HepG2 (cell line): Measurements from ENCODE around the gene BBS1. TPM values are rescaled to one million over a fixed set of nuclear protein-coding genes. Genes with fewer than 3 reads are reported as not detected.

Experiments
- ATRX ChIP-seq: sonication (generic); formaldehyde crosslinking; IDR thresholded peaks from 2 replicates; pipeline ENCODE4 v1.4.0; 2020; ENCODE audit warnings: missing genetic modification reagents, borderline replicate concordance
- E2F1 ChIP-seq: sonication (generic); formaldehyde crosslinking; IDR thresholded peaks from 2 replicates; pipeline ENCODE4 v1.5.0; 2020; ENCODE audit warnings: missing genetic modification reagents
- EEA1 ChIP-seq: sonication (generic); formaldehyde crosslinking; IDR thresholded peaks from 2 replicates; pipeline ENCODE4 v1.5.1; 2020; ENCODE audit warnings: mild to moderate bottlenecking, missing genetic modification reagents, borderline replicate concordance
- EED ChIP-seq: sonication (generic); formaldehyde crosslinking; IDR thresholded peaks from 2 replicates; pipeline ENCODE4 v1.5.0; 2020; ENCODE audit warnings: mild to moderate bottlenecking, missing genetic modification reagents
- EHMT2 ChIP-seq: fragments of 200-600 bp; sonication (generic); IDR thresholded peaks from 2 replicates; pipeline ENCODE4 v1.7.0; 2017; ENCODE audit warnings: antibody characterized with exemption, low read depth, low read length, borderline replicate concordance
- JUNB ChIP-seq: sonication (generic); formaldehyde crosslinking; IDR thresholded peaks from 2 replicates; pipeline ENCODE4 v1.8.0; 2022; ENCODE audit warnings: missing genetic modification reagents, mild to moderate bottlenecking, borderline replicate concordance
- KAT2B ChIP-seq: fragments of 150-350 bp; IDR thresholded peaks from 2 replicates; pipeline ENCODE4 v1.6.1; 2014; ENCODE audit warnings: low read depth, low read length, borderline replicate concordance
- LCORL ChIP-seq, 2 experiments: fragments of 450-650 bp in 1 of 2; sonication (generic) in 1 of 2; formaldehyde crosslinking in 1 of 2; IDR thresholded peaks; 2 replicates each; pipeline versions ENCODE4 v1.5.0 to v1.6.1; 2017 to 2020; ENCODE audit warnings: antibody characterized with exemption in 1 of 2, missing genetic modification reagents in 1 of 2
- MYNN ChIP-seq: sonication (generic); formaldehyde crosslinking; IDR thresholded peaks from 2 replicates; pipeline ENCODE4 v1.4.0; 2020; ENCODE audit warnings: mild to moderate bottlenecking, low read depth, missing genetic modification reagents
- NCOA5 ChIP-seq: sonication (generic); formaldehyde crosslinking; IDR thresholded peaks from 2 replicates; pipeline ENCODE4 v1.4.0; 2020; ENCODE audit warnings: missing genetic modification reagents
- SATB2 ChIP-seq: sonication (generic); formaldehyde crosslinking; IDR thresholded peaks from 2 replicates; pipeline ENCODE4 v1.5.0; 2020; ENCODE audit warnings: missing genetic modification reagents
- SRY ChIP-seq: sonication (generic); formaldehyde crosslinking; IDR thresholded peaks from 2 replicates; pipeline ENCODE4 v1.8.0; 2022; ENCODE audit warnings: mild to moderate bottlenecking, missing genetic modification reagents
- ZNF136 ChIP-seq: sonication (generic); formaldehyde crosslinking; IDR thresholded peaks from 2 replicates; pipeline ENCODE4 v1.8.1; 2022; ENCODE audit warnings: low read depth, mild to moderate bottlenecking, moderate library complexity, missing genetic modification reagents
- ZNF251 ChIP-seq: sonication (generic); formaldehyde crosslinking; IDR thresholded peaks from 2 replicates; pipeline ENCODE4 v1.9.0; 2021; ENCODE audit warnings: mild to moderate bottlenecking, missing genetic modification reagents
- ZNF335 ChIP-seq: sonication (generic); formaldehyde crosslinking; IDR thresholded peaks from 2 replicates; pipeline ENCODE4 v1.4.0; 2020; ENCODE audit warnings: missing genetic modification reagents
- ZNF503 ChIP-seq: sonication (generic); formaldehyde crosslinking; IDR thresholded peaks from 2 replicates; pipeline ENCODE4 v1.4.0; 2020; ENCODE audit warnings: missing genetic modification reagents
- ZNF605 ChIP-seq: sonication (generic); formaldehyde crosslinking; IDR thresholded peaks from 2 replicates; pipeline ENCODE4 v1.8.0; 2022; ENCODE audit warnings: mild to moderate bottlenecking, missing genetic modification reagents
- ZNF7 ChIP-seq: IDR thresholded peaks from 2 replicates; pipeline ENCODE4 v1.6.1; 2016; ENCODE audit warnings: missing biosample characterization, missing genetic modification reagents
- ZNF772 ChIP-seq: sonication (generic); formaldehyde crosslinking; IDR thresholded peaks from 2 replicates; pipeline ENCODE4 v1.5.0; 2020; ENCODE audit warnings: mild to moderate bottlenecking, missing genetic modification reagents
- polyA plus RNA-seq, 8 experiments: library from polyadenylated mRNA; depleted of rRNA in 3 of 8; stranded (reverse) in 7 of 8; unstranded in 1 of 8; fragments of >200 nt; fragmentation: Illumina TruSeq in 4 of 8; extraction: Trizol in 4 of 8; gene quantifications; 2 replicates each; pipeline versions ENCODE4 v1.2.1 to v1.2.3, GENCODE V29; 2011 to 2016; ENCODE audit warnings: low read depth in 4 of 8, missing spikeins in 1 of 8, mixed read lengths in 1 of 8; ENCODE audit not compliant: insufficient read depth in 1 of 8
- total RNA-seq, 5 experiments: library from RNA; depleted of rRNA; stranded (reverse); fragments of >200 nt; fragmentation: Illumina TruSeq; extraction: Trizol; gene quantifications; 2 replicates each; pipeline ENCODE4 v1.2.3, GENCODE V29; 2016; ENCODE audit warnings: low read depth in 1 of 5
- TF ChIP-seq, protein P1 (sequence below): IDR thresholded peaks from 2 replicates; pipeline ENCODE4 v1.6.1; 2016
- TF ChIP-seq, protein P2 (sequence below): sonication (generic); formaldehyde crosslinking; IDR thresholded peaks from 2 replicates; pipeline ENCODE4 v1.8.1; 2022; ENCODE audit warnings: low read depth, mild to moderate bottlenecking, missing genetic modification reagents
- TF ChIP-seq, protein P3 (sequence below): sonication (generic); formaldehyde crosslinking; IDR thresholded peaks from 2 replicates; pipeline ENCODE4 v1.4.0; 2020; ENCODE audit warnings: missing genetic modification reagents

The BBS1 gene
- total and polyA plus RNA-seq, 2 of the 13 experiments (the other 11 are each of a cell fraction or from before 2014, with no cell fraction given) = 11.7 to 14.1 TPM

DNA sequence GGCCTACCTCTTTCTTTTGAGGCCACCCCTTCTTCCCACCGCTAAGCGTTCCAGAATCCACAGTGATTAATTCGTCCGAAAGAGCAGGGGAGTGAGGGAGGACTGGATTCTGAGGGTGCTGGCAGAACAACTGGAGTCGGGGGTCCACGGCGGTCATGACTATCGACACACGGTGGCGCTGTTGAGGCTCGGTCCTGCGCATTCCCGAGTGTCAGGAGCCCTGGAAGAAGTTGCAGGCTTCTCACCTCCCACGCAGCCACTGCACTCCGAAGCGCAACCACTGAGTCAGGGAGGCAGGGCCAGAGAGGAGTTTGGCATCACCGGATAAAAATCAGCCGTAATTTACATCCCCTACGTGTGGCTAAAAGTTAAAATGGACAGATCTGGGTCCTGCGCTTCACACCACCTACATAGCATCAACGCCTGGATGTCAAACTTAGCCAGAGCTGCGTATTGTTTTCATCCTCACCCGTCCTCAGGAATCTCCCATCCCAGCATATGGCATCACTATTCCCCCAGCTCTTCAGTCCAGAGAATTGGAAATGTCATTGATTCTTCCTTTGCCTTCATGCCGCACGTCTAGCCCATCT, 68.7 kb downstream of the BBS1 start (continued):
- TF ChIP-seq NCOA5 (no peak), ZNF503 (no peak), ZNF7 (no peak), ATRX (no peak), EHMT2 (no peak), SATB2 (CRISPR knock-in tag) (no peak), ZNF605 (CRISPR knock-in tag) (no peak), SRY (0 out of 2 replicates have a peak, but pooled peaks have one; percentile 49), ZNF335 (CRISPR knock-in tag) (no peak), ZNF772 (CRISPR knock-in tag) (no peak), ZNF136 (CRISPR knock-in tag) (no peak), ZNF251 (peak; percentile 75; the same call in 1 of the 2 replicates), E2F1 (CRISPR knock-in tag) (no peak), JUNB (CRISPR knock-in tag) (no peak), EED (CRISPR knock-in tag) (no peak), LCORL (IDR thresholded peaks at IDR 0.05) (no peak), LCORL (CRISPR knock-in tag; IDR thresholded peaks at IDR 0.05) (0 out of 2 replicates have a peak, but pooled peaks have one; percentile 30), MYNN (CRISPR knock-in tag) (no peak), KAT2B (no peak), EEA1 (CRISPR knock-in tag) (no peak)
- TF ChIP-seq, protein P1, sequence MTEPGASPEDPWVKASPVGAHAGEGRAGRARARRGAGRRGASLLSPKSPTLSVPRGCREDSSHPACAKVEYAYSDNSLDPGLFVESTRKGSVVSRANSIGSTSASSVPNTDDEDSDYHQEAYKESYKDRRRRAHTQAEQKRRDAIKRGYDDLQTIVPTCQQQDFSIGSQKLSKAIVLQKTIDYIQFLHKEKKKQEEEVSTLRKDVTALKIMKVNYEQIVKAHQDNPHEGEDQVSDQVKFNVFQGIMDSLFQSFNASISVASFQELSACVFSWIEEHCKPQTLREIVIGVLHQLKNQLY (CRISPR knock-in tag) = no peak
- TF ChIP-seq, protein P2, sequence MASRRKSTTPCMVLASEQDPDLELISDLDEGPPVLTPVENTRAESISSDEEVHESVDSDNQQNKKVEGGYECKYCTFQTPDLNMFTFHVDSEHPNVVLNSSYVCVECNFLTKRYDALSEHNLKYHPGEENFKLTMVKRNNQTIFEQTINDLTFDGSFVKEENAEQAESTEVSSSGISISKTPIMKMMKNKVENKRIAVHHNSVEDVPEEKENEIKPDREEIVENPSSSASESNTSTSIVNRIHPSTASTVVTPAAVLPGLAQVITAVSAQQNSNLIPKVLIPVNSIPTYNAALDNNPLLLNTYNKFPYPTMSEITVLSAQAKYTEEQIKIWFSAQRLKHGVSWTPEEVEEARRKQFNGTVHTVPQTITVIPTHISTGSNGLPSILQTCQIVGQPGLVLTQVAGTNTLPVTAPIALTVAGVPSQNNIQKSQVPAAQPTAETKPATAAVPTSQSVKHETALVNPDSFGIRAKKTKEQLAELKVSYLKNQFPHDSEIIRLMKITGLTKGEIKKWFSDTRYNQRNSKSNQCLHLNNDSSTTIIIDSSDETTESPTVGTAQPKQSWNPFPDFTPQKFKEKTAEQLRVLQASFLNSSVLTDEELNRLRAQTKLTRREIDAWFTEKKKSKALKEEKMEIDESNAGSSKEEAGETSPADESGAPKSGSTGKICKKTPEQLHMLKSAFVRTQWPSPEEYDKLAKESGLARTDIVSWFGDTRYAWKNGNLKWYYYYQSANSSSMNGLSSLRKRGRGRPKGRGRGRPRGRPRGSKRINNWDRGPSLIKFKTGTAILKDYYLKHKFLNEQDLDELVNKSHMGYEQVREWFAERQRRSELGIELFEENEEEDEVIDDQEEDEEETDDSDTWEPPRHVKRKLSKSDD = no peak
- TF ChIP-seq, protein P3, sequence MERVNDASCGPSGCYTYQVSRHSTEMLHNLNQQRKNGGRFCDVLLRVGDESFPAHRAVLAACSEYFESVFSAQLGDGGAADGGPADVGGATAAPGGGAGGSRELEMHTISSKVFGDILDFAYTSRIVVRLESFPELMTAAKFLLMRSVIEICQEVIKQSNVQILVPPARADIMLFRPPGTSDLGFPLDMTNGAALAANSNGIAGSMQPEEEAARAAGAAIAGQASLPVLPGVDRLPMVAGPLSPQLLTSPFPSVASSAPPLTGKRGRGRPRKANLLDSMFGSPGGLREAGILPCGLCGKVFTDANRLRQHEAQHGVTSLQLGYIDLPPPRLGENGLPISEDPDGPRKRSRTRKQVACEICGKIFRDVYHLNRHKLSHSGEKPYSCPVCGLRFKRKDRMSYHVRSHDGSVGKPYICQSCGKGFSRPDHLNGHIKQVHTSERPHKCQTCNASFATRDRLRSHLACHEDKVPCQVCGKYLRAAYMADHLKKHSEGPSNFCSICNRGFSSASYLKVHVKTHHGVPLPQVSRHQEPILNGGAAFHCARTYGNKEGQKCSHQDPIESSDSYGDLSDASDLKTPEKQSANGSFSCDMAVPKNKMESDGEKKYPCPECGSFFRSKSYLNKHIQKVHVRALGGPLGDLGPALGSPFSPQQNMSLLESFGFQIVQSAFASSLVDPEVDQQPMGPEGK (CRISPR knock-in tag) = 0 out of 2 replicates have a peak, but pooled peaks have one; percentile 25
